Measurements from ENCODE around the gene BANF1.
A peak's percentile ranks its signal among the peaks of the same experiment; 100 is the strongest.

The BANF1 gene

DNA sequence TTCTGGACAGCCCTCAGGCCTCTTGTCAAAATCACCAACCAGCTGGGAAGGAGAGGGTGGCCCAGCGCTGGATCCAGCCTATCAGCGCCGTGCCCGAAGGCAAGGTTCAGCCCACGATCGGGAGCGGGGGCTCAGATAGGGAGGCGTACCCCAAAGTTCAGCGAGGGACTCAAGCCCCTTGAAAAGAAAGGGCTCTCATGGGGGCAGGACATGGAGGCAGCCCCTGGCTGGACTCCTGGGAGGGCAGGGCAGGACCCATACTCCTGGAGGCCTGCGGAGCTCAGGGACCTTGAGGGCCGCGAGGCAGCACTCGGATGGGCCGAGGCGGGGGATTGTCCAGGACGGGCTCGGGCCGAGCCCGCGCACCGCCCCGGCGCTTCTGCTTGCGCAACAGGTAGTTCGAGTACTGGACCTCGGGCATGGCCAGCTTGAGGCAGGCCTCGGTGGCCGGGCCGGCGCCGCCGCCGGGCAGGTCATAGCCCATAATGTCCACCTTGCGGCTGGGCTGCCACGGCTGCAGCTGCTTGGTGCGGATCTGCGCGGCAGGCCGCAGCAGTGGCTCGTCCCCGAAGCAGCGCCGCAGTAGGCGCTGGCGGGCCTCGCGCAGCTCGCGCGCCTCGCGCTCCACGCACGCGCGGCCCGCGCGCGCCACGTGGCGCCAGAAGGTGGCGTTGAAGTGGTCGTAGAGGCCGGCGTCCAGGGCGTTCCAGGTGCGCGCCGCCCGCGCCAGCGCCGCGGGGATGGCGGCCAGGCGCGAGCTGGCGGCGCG, 40.1 kb downstream of the BANF1 start:
- DNase-seq (ENCODE audit: low read depth): no peak
- no peak for TF ChIP-seq CTCF (IDR thresholded peaks at IDR 0.05; ENCODE audit: control insufficient read depth, extremely low read depth, insufficient read depth)
- no peak overlapping the region for H3K4me3 ChIP-seq (ENCODE audit: low read depth, low read length)

- no peak overlapping the region for H3K4me3 ChIP-seq (ENCODE audit: low read depth, low read length)
- TF ChIP-seq CTCF (IDR thresholded peaks at IDR 0.05; ENCODE audit: control insufficient read depth, extremely low read depth, insufficient read depth): no peak
- DNase-seq (ENCODE audit: low read depth): no peak
Observed at GRCh38 chr11:66042996-66043906, 40.9 kb downstream of the BANF1 start.

- DNase-seq (ENCODE audit: low read depth): no peak
- TF ChIP-seq CTCF (IDR thresholded peaks at IDR 0.05; ENCODE audit: control insufficient read depth, extremely low read depth, insufficient read depth): no peak
- no peak overlapping the region for H3K4me3 ChIP-seq (ENCODE audit: low read depth, low read length)
Observed at GRCh38 chr11:66044757-66045156, 42.5 kb downstream of the BANF1 start.

DNA sequence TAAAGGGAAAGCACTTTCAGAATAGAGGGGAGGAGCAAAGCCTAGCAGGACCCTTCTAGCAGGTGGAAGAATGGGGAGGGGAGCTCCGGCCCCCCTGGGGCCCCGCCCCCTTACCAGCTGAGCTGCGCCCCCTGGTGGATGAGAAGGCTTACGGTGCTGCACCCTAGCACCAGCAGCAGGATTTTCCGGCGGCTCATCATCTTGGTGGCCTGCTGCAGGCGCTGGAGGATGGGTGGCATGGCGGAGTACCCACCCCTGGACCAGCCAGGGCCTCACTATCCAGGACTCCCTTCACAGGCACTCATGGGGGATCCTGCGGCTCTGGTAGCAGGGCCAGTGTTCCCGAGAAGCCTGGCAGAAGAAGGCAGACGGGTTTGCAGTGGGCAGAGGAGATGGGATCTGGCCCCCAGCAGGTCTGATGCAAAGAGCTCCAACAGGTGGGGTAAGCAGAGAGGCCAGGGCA, 42.9 kb downstream of the BANF1 start:
- peak; percentile 95 for TF ChIP-seq CTCF (IDR thresholded peaks at IDR 0.05; ENCODE audit: control insufficient read depth, extremely low read depth, insufficient read depth)
- DNase-seq (ENCODE audit: low read depth): no peak
- no peak overlapping the region for H3K4me3 ChIP-seq (ENCODE audit: low read depth, low read length)

DNA sequence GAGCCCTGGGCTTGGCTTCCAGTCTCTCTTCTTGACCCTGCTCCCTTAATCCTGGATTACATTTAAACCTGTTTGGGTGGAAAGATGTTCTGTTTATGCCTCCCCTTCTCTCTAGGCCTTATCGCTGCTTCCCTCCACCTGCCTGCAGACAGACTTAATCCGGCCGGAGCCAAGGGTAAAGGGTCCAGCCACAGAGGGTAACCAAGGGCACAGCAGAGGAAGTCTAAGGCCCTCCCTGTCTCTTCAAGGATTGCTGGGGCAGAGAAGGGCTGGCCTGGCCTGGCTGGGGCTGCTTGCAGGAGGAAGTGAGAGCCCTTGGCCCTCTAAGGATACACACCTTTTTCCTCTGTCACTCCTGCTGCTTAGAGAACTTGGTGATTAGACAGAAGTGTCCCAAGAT, 44.6 kb downstream of the BANF1 start:
- DNase-seq (ENCODE audit: low read depth): no peak
- TF ChIP-seq CTCF (IDR thresholded peaks at IDR 0.05; ENCODE audit: control insufficient read depth, extremely low read depth, insufficient read depth): no peak
- no peak overlapping the region for H3K4me3 ChIP-seq (ENCODE audit: low read depth, low read length)

- H3K4me3 ChIP-seq (ENCODE audit: low read depth, low read length): no peak overlapping the region
- no peak for DNase-seq (ENCODE audit: low read depth)
- TF ChIP-seq CTCF (IDR thresholded peaks at IDR 0.05; ENCODE audit: control insufficient read depth, extremely low read depth, insufficient read depth): no peak
Observed at GRCh38 chr11:66047541-66048365, 45.5 kb downstream of the BANF1 start.

All from LNCaP clone FGC (cell line).